Measurements from ENCODE around the gene CCSER2.
"Not testable (repeated sequence)": the region's sequence is repeated elsewhere in the genome, so short reads cannot be mapped to it uniquely, and the experiment has no call there.

The CCSER2 gene

GRCh38 chr10:84460520-84460919, 132.1 kb downstream of the CCSER2 start:
- DNase-seq: no peak

GRCh38 chr10:84469470-84469869, 141.1 kb downstream of the CCSER2 start:
- DNase-seq: no peak

- DNase-seq: no peak
Observed at GRCh38 chr10:84473136-84473535, 144.7 kb downstream of the CCSER2 start.

GRCh38 chr10:84477398-84478128, 149.2 kb downstream of the CCSER2 start:
- no peak for DNase-seq

- no peak for DNase-seq
Observed at GRCh38 chr10:84478151-84478550, 149.8 kb downstream of the CCSER2 start.

GRCh38 chr10:84478679-84479078, 150.3 kb downstream of the CCSER2 start:
- DNase-seq: no peak

- DNase-seq: no peak
Observed at GRCh38 chr10:84484541-84484940, 156.2 kb downstream of the CCSER2 start.

- no peak for DNase-seq
Observed at GRCh38 chr10:84493361-84493760, 165.0 kb downstream of the CCSER2 start.

- no peak for DNase-seq
Observed at GRCh38 chr10:84493951-84494848, 165.8 kb downstream of the CCSER2 start.

GRCh38 chr10:84494849-84495180, 166.4 kb downstream of the CCSER2 start:
- DNase-seq: no peak

- no peak for DNase-seq
Observed at GRCh38 chr10:84497978-84498377, 169.6 kb downstream of the CCSER2 start.

- DNase-seq: not testable (repeated sequence)
Observed at GRCh38 chr10:84499039-84499438, 170.7 kb downstream of the CCSER2 start.

- DNase-seq: no peak
Observed at GRCh38 chr10:84499846-84500245, 171.5 kb downstream of the CCSER2 start.

GRCh38 chr10:84510121-84510520, 181.7 kb downstream of the CCSER2 start:
- DNase-seq: no peak

- DNase-seq: no peak
Observed at GRCh38 chr10:84511106-84511505, 182.7 kb downstream of the CCSER2 start.

GRCh38 chr10:84511709-84512285, 183.4 kb downstream of the CCSER2 start:
- no peak for DNase-seq

GRCh38 chr10:84517554-84517953, 189.2 kb downstream of the CCSER2 start:
- no peak for DNase-seq

GRCh38 chr10:84519235-84519634, 190.8 kb downstream of the CCSER2 start:
- DNase-seq: no peak

- no peak for DNase-seq
Observed at GRCh38 chr10:84521013-84521412, 192.6 kb downstream of the CCSER2 start.

- no peak for DNase-seq
Observed at GRCh38 chr10:84521468-84521867, 193.1 kb downstream of the CCSER2 start.

- no peak for DNase-seq
Observed at GRCh38 chr10:84522612-84523462, 194.4 kb downstream of the CCSER2 start.

GRCh38 chr10:84523526-84523925, 195.1 kb downstream of the CCSER2 start:
- DNase-seq: no peak

GRCh38 chr10:84524435-84524834, 196.0 kb downstream of the CCSER2 start:
- DNase-seq: no peak

All from stimulated activated CD4-positive, alpha-beta T cell treated with anti-CD3 and anti-CD28 coated beads, Interleukin-12 subunit alpha, Interleukin-12 subunit beta, amount 100 ng/mL, for 4 hours (primary cell).